K562 (cell line): ENCODE measurements around the gene FRMD4A. TPM values are rescaled to one million over a fixed set of nuclear protein-coding genes. Genes with fewer than 3 reads are reported as not detected.

Source experiments
- ATAC-seq: fragments of 200-7000 bp; cut with Tn5 transposase; 3 replicates; pipeline ENCODE4 v1.9.1; 2020; ENCODE audit warnings: moderate library complexity
- BruUV-seq: library from RNA; stranded (reverse); fragments of 400-500 nt; replicated peaks from 2 replicates; lab custom pipeline; 2021; lab: Mats Ljungman, UMichigan
- CTCF ChIA-PET: fragments of 300-600 bp; formaldehyde crosslinking; extraction: SDS; loops from one replicate; lab custom pipeline; 2021; ENCODE audit warnings: low intra/inter-chr PET ratio; lab: Yijun Ruan, JAX
- POLR2A ChIA-PET: fragments of 300-600, 350-650 bp; sonication (Branson Sonifier 250); formaldehyde crosslinking; extraction: SDS; loops from one replicate; lab custom pipeline; 2021; ENCODE audit warnings: antibody characterized with exemption, inconsistent platforms; lab: Yijun Ruan, JAX
- DNase-seq, 4 experiments: peaks; one replicate each; pipeline versions ENCODE4 v3.0.0 to v3.0.0-alpha.2; 2011 to 2018; ENCODE audit warnings: low spot score in 3 of 4, mixed read lengths in 3 of 4; ENCODE audit errors: extremely low read depth in 1 of 4
- FAIRE-seq: peaks from 2 replicates; lab custom pipeline; 2011; peaks lifted over from hg19 to GRCh38; lab: Jason Lieb, UNC
- H2AFZ ChIP-seq: 2 replicates; pipeline ENCODE4 v1.6.0; 2011; ENCODE audit warnings: low read depth, low read length, control low read depth, inconsistent platforms
- H3K27ac ChIP-seq: fragments of 200-600 bp; 3 replicates; pipeline ENCODE4 v1.8.0; 2011; ENCODE audit warnings: low read depth, mild to moderate bottlenecking, control low read depth, inconsistent platforms, low read length, moderate library complexity, mixed read lengths; ENCODE audit errors: extremely low read depth
- H3K27me3 ChIP-seq, 2 experiments: fragments of 300-600 bp in 1 of 2; 2 replicates in 1 of 2; 3 replicates in 1 of 2; pipeline versions ENCODE4 v1.6.0 to v1.8.0; 2011; ENCODE audit warnings: inconsistent platforms in 2 of 2, low read length in 2 of 2, mild to moderate bottlenecking in 1 of 2, mixed read lengths in 1 of 2, moderate library complexity in 1 of 2; ENCODE audit not compliant: control insufficient read depth in 2 of 2, insufficient read depth in 2 of 2
- H3K36me3 ChIP-seq: fragments of 300-600 bp; 3 replicates; pipeline ENCODE4 v1.8.0; 2011; ENCODE audit warnings: mild to moderate bottlenecking, low read length, inconsistent platforms; ENCODE audit not compliant: control insufficient read depth, insufficient read depth
- H3K4me1 ChIP-seq, 2 experiments: fragments of 200-600 bp in 1 of 2; replicated peaks in 1 of 2; 2 replicates in 1 of 2; 3 replicates in 1 of 2; pipeline versions ENCODE4 v1.5.1 to v1.8.0; 2011; ENCODE audit warnings: inconsistent platforms in 2 of 2, low read length in 2 of 2, mild to moderate bottlenecking in 1 of 2, mixed read lengths in 1 of 2, moderate library complexity in 1 of 2; ENCODE audit not compliant: control insufficient read depth in 2 of 2, insufficient read depth in 2 of 2
- H3K4me2 ChIP-seq: 2 replicates; pipeline ENCODE4 v1.6.1; 2011; ENCODE audit warnings: low read length, control low read depth, inconsistent platforms, mixed read lengths; ENCODE audit not compliant: insufficient read depth
- H3K4me3 ChIP-seq: fragments of 200-600 bp; sonication (generic), shearing (Covaris generic); 2 replicates; pipeline ENCODE4 v1.5.1; 2016; ENCODE audit warnings: control low read depth, inconsistent platforms
- H3K79me2 ChIP-seq: fragments of 200-600 bp; 3 replicates; pipeline ENCODE4 v1.8.0; 2011; ENCODE audit warnings: low read length, inconsistent platforms; ENCODE audit not compliant: control insufficient read depth, insufficient read depth
- H3K9ac ChIP-seq, 2 experiments: 2 replicates each; pipeline versions ENCODE4 v1.6.0 to v1.6.1; 2011; ENCODE audit warnings: low read depth in 2 of 2, low read length in 2 of 2, control low read depth in 1 of 2, inconsistent platforms in 1 of 2, mild to moderate bottlenecking in 1 of 2, mixed read lengths in 1 of 2; ENCODE audit not compliant: insufficient read depth in 1 of 2
- H3K9me1 ChIP-seq: one replicate; pipeline ENCODE4 v1.6.0; 2011; ENCODE audit warnings: inconsistent platforms, mild to moderate bottlenecking, low read length, moderate library complexity; ENCODE audit not compliant: control insufficient read depth, insufficient read depth
- H3K9me3 ChIP-seq: replicated peaks from 2 replicates; pipeline ENCODE4 v1.5.1; 2011; ENCODE audit warnings: low read depth, low read length, inconsistent platforms; ENCODE audit not compliant: control insufficient read depth, insufficient read depth
- H4K20me1 ChIP-seq: replicated peaks from 2 replicates; pipeline ENCODE4 v1.6.1; 2011; ENCODE audit warnings: low read length, inconsistent platforms, mixed read lengths; ENCODE audit not compliant: control insufficient read depth, insufficient read depth
- ETV6 ChIP-seq, 3 experiments: fragments of 150-350 bp in 1 of 3; sonication (generic) in 1 of 3; formaldehyde crosslinking in 1 of 3; IDR thresholded peaks; 2 replicates each; pipeline versions ENCODE4 v1.6.1 to v1.8.0; 2014 to 2022; ENCODE audit warnings: borderline replicate concordance in 2 of 3, low read depth in 2 of 3, antibody characterized with exemption in 1 of 3, low read length in 1 of 3, mild to moderate bottlenecking in 1 of 3, missing genetic modification reagents in 1 of 3
- KLF1 ChIP-seq: fragments of 450-650 bp; IDR thresholded peaks from 2 replicates; pipeline ENCODE4 v1.6.1; 2016; ENCODE audit warnings: missing genetic modification characterization, missing compliant biosample characterization
- ZNF445 ChIP-seq: fragments of 250-450 bp; sonication (Bioruptor Pico); IDR thresholded peaks from 2 replicates; pipeline ENCODE4 v1.4.0; 2020; ENCODE audit warnings: low read depth, mild to moderate bottlenecking, moderate library complexity
- whole genome bisulfite sequencing: fragments of 100-300 bp; shearing (Covaris generic); methylation state at CpG from one replicate; pipeline ENCODE4 v1.1.6; 2016; ENCODE audit warnings: low coverage, mixed read lengths; ENCODE audit not compliant: insufficient coverage; ENCODE audit errors: missing lambda C conversion rate; 5-methylcytosine and 5-hydroxymethylcytosine counted together
- in situ Hi-C: fragments of 300-500 bp; cut with MboI; formaldehyde crosslinking; loops from 4 replicates; pipeline ENCODE4 v1.15.0; 2018; ENCODE audit warnings: inconsistent platforms, mixed read lengths
- intact Hi-C: fragments of 100-400 bp; cut with micrococcal nuclease; formaldehyde crosslinking; loops from 2 replicates; pipeline ENCODE4 v1.14.2; 2022
- polyA plus RNA-seq, 8 experiments: library from polyadenylated mRNA; depleted of rRNA in 4 of 8; stranded (reverse) in 5 of 8; unstranded in 3 of 8; fragments of >200 nt; fragmentation: Nextera tagmentation in 2 of 8; fragmentation: Illumina TruSeq in 1 of 8; extraction: Ambion mirVana in 2 of 8; extraction: Trizol in 1 of 8; gene quantifications; 2 replicates each; pipeline versions ENCODE4 v1.2.1 to v1.2.3, GENCODE V29; 2011 to 2014; ENCODE audit warnings: inconsistent platforms in 1 of 8, missing spikeins in 1 of 8
- total RNA-seq, 7 experiments: library from RNA; depleted of rRNA in 6 of 7; stranded (reverse); fragments of >200 nt in 6 of 7; fragmentation: Illumina TruSeq in 2 of 7; extraction: Trizol in 2 of 7; gene quantifications; 2 replicates each; pipeline versions ENCODE4 v1.2.1 to v1.2.3, GENCODE V29; 2011 to 2021; ENCODE audit warnings: low replicate concordance in 1 of 7
- TF ChIP-seq, protein P1 (sequence below): fragments of 450-650 bp; IDR thresholded peaks from 2 replicates; pipeline ENCODE4 v1.7.1; 2018; ENCODE audit warnings: mild to moderate bottlenecking, low read depth; ENCODE audit not compliant: partially characterized antibody

Gene FRMD4A
- total and polyA plus RNA-seq, 9 of the 15 experiments (the other 6 are each of a cell fraction or from before 2014, with no cell fraction given), result 0.80 to 5.2 (median 3.0) TPM

DNA sequence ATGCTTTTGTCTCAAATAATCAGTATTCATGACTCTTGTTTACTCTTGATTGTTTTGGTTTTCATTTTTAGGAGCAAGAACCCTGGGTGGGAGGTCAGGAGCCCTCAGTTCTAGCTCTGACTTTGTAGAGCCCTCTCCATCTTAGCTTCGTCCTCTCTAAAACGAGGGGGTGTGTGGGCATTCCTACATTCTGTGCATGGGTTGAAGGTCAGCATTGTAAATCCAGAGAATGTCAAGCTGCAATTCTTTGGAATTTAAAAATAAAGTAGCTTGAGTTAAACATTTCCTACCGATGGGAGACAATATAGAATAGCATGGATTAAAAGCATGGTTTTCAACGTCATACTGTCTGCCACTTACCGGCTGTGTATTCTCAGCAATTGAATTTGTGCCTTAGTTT lies 615.6 kb downstream of the FRMD4A start:
- Histone ChIP-seq H2AFZ (no peak overlapping the region), H3K9me1 (no peaks in the 10 kb centered on the region), H3K36me3 (no peaks in the 10 kb centered on the region), H3K27ac (no peak overlapping the region), H4K20me1 (no peaks in the 10 kb centered on the region), H3K27me3 (peaks cover 7 to 10% of the 10 kb centered on the region in 2 experiments; a peak in 2 of 5 replicates), H3K9me3 (no peaks in the 10 kb centered on the region), H3K79me2 (no peaks in the 10 kb centered on the region), H3K4me3 (no peak overlapping the region), H3K4me1 (peaks cover 9 to 14% of the 10 kb centered on the region in 2 experiments; a peak in 4 of 5 replicates), H3K9ac (no peak overlapping the region), H3K4me2 (no peak overlapping the region)
- ATAC-seq (no peak), DNase-seq (no peak), FAIRE-seq (no peak)
- no TSS peak for BruUV-seq
- intact Hi-C loops (no loop called here), in situ Hi-C loops (no loop called here)
- ChIA-PET CTCF (no interaction called here), POLR2A (interaction anchor here (0.6 kb wide), 1 partner anchor 8 kb away, joined by 3 read pairs; no protein-coding TSS in a partner anchor)
- TF ChIP-seq, protein P1, sequence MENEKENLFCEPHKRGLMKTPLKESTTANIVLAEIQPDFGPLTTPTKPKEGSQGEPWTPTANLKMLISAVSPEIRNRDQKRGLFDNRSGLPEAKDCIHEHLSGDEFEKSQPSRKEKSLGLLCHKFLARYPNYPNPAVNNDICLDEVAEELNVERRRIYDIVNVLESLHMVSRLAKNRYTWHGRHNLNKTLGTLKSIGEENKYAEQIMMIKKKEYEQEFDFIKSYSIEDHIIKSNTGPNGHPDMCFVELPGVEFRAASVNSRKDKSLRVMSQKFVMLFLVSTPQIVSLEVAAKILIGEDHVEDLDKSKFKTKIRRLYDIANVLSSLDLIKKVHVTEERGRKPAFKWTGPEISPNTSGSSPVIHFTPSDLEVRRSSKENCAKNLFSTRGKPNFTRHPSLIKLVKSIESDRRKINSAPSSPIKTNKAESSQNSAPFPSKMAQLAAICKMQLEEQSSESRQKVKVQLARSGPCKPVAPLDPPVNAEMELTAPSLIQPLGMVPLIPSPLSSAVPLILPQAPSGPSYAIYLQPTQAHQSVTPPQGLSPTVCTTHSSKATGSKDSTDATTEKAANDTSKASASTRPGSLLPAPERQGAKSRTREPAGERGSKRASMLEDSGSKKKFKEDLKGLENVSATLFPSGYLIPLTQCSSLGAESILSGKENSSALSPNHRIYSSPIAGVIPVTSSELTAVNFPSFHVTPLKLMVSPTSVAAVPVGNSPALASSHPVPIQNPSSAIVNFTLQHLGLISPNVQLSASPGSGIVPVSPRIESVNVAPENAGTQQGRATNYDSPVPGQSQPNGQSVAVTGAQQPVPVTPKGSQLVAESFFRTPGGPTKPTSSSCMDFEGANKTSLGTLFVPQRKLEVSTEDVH, result no peak
- TF ChIP-seq ZNF445 (no peak), KLF1 (tag) (no peak), ETV6 (IDR thresholded peaks at IDR 0.05; ENCODE audit: borderline replicate concordance in 1 of 2, low read depth in 2 of 2, low read length in 1 of 2) (no peak), ETV6 (CRISPR knock-in tag; IDR thresholded peaks at IDR 0.05; ENCODE audit: borderline replicate concordance) (no peak)
- 33% methylated on average over 5 of the region's 5 CpGs for WGBS
